Keratinocyte (primary cell): Measurements from ENCODE around the gene FAM193B. TPM values are rescaled to one million over a fixed set of nuclear protein-coding genes. Genes with fewer than 3 reads are reported as not detected.

Experiments used
- DNase-seq: peaks from one replicate; pipeline ENCODE4 v3.0.0-alpha.2; 2011; ENCODE audit warnings: low read depth, missing footprints, low spot score
- FAIRE-seq: peaks from 2 replicates; lab custom pipeline; 2011; peaks lifted over from hg19 to GRCh38; lab: Jason Lieb, UNC
- H2AFZ ChIP-seq: 2 replicates; pipeline ENCODE4 v1.6.0; 2012; ENCODE audit warnings: low read length, control low read depth, inconsistent platforms; ENCODE audit not compliant: control insufficient read depth
- H3K27ac ChIP-seq: 2 replicates; pipeline ENCODE4 v1.5.1; 2011; ENCODE audit warnings: low read length; ENCODE audit not compliant: control insufficient read depth, insufficient read depth
- H3K27me3 ChIP-seq: 3 replicates; pipeline ENCODE4 v1.6.0; 2011; ENCODE audit warnings: low read length; ENCODE audit not compliant: control insufficient read depth, insufficient read depth; ENCODE audit errors: extremely low read depth
- H3K36me3 ChIP-seq, 2 experiments: 2 replicates in 1 of 2; 3 replicates in 1 of 2; pipeline ENCODE4 v1.5.1; 2011; ENCODE audit warnings: low read length in 2 of 2, mild to moderate bottlenecking in 1 of 2; ENCODE audit not compliant: control insufficient read depth in 2 of 2, insufficient read depth in 2 of 2; ENCODE audit errors: extremely low read depth in 1 of 2
- H3K4me1 ChIP-seq: 3 replicates; pipeline ENCODE4 v1.5.1; 2011; ENCODE audit warnings: low read length; ENCODE audit not compliant: control insufficient read depth, insufficient read depth; ENCODE audit errors: extremely low read depth
- H3K4me2 ChIP-seq: 3 replicates; pipeline ENCODE4 v1.6.0; 2011; ENCODE audit warnings: low read depth, low read length; ENCODE audit not compliant: control insufficient read depth, insufficient read depth; ENCODE audit errors: extremely low read depth
- H3K4me3 ChIP-seq, 3 experiments: fragments of 200-600 bp in 1 of 3; sonication (generic) in 1 of 3; 2 replicates in 2 of 3; 3 replicates in 1 of 3; pipeline ENCODE4 v1.5.1; 2011 to 2016; ENCODE audit warnings: low read length in 3 of 3, mild to moderate bottlenecking in 3 of 3, control low read depth in 2 of 3, inconsistent platforms in 1 of 3, low read depth in 1 of 3, mixed read lengths in 1 of 3, mixed run types in 1 of 3, moderate library complexity in 1 of 3; ENCODE audit not compliant: control insufficient read depth in 2 of 3, insufficient read depth in 2 of 3; ENCODE audit errors: extremely low read depth in 1 of 3
- H3K79me2 ChIP-seq: 2 replicates; pipeline ENCODE4 v1.6.0; 2012; ENCODE audit warnings: low read length; ENCODE audit not compliant: control insufficient read depth, insufficient read depth
- H3K9ac ChIP-seq: 3 replicates; pipeline ENCODE4 v1.6.0; 2011; ENCODE audit warnings: low read length; ENCODE audit not compliant: control insufficient read depth, insufficient read depth; ENCODE audit errors: extremely low read depth
- H3K9me1 ChIP-seq: 3 replicates; pipeline ENCODE4 v1.6.0; 2011; ENCODE audit warnings: low read length; ENCODE audit not compliant: control insufficient read depth, insufficient read depth; ENCODE audit errors: extremely low read depth
- H3K9me3 ChIP-seq: 2 replicates; pipeline ENCODE4 v1.5.1; 2012; ENCODE audit warnings: low read depth, low read length; ENCODE audit not compliant: control insufficient read depth
- H4K20me1 ChIP-seq: 3 replicates; pipeline ENCODE4 v1.6.0; 2011; ENCODE audit warnings: low read length; ENCODE audit not compliant: control insufficient read depth, insufficient read depth; ENCODE audit errors: extremely low read depth
- CTCF ChIP-seq, 3 experiments: IDR thresholded peaks in 1 of 3; conservative IDR thresholded peaks in 1 of 3; optimal IDR thresholded peaks in 1 of 3; 2 replicates in 2 of 3; 3 replicates in 1 of 3; pipeline versions ENCODE3 to v1.5.1; 2011; ENCODE audit warnings: low read length in 3 of 3, mild to moderate bottlenecking in 3 of 3, moderate library complexity in 2 of 3, control low read depth in 1 of 3, inconsistent platforms in 1 of 3; ENCODE audit not compliant: insufficient read depth in 2 of 3; ENCODE audit errors: extremely low read depth in 1 of 3
- EZH2 ChIP-seq: IDR thresholded peaks from one replicate; pipeline ENCODE4 v1.6.1; 2012; ENCODE audit warnings: inconsistent platforms, mild to moderate bottlenecking, low read length, moderate library complexity
- dilution Hi-C: fragments of 300-500 bp; cut with MboI; formaldehyde crosslinking; loops from one replicate; pipeline ENCODE4 v1.7.0; 2020; ENCODE audit warnings: low sequenced_read_pairs; ENCODE audit not compliant: extremely low pct_ligation_motif_present
- polyA plus RNA-seq, 5 experiments: library from polyadenylated mRNA; depleted of rRNA in 3 of 5; stranded (reverse) in 3 of 5; stranded (forward) in 1 of 5; unstranded in 1 of 5; fragments of >200 nt; gene quantifications; 1 replicate in 1 of 5; 2 replicates in 3 of 5; 3 replicates in 1 of 5; pipeline versions ENCODE4 v1.2.1 to v1.2.3, GENCODE V29; 2011 to 2012; ENCODE audit warnings: missing spikeins in 2 of 5, low read depth in 1 of 5, low replicate concordance in 1 of 5

Gene FAM193B
- polyA plus RNA-seq, 1 donor (not counting 4 experiments of a cell fraction or from before 2014, with no cell fraction given), result 27.5 TPM

DNA sequence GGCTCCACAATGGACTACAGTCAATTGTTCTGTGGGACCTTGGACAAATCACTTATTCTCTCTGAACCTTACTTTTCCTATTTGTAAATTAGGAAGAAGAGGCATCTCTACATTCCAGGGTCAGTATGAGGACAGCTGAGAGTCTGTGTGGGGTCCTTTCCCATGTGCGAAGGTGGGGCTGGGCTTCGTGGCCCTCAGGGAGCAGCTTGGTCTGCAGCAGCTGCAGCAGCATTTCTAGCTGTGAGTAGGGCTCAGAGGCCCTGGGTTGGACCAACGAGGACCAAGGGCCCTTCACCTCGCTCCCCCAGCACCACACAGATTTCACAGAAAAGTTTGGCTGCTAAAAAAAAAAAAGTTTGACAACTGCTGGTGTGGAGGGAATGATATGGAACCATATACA is 28.2 kb downstream of the FAM193B start:
- H2AFZ ChIP-seq, result no peak overlapping the region
- no peaks in the 10 kb centered on the region for H3K9me3 ChIP-seq
- dilution Hi-C loops, result no loop called here
- no peak overlapping the region for H3K4me3 ChIP-seq
- DNase-seq (no peak), FAIRE-seq (no peak)
- H3K9me1 ChIP-seq, result no peaks in the 10 kb centered on the region
- H3K79me2 ChIP-seq, result no peaks in the 10 kb centered on the region
- peaks cover 58% of the 10 kb centered on the region in 2 experiments for H3K36me3 ChIP-seq
- no peak overlapping the region for H3K4me2 ChIP-seq
- no peak overlapping the region for H3K27ac ChIP-seq
- peaks cover 19% of the 10 kb centered on the region for H3K4me1 ChIP-seq
- no peak overlapping the region for H3K9ac ChIP-seq
- no peak for TF ChIP-seq CTCF (optimal IDR thresholded peaks at IDR 0.05 in 1 of 3, IDR thresholded peaks at IDR 0.05 in 1 of 3, conservative IDR thresholded peaks at IDR 0.05 in 1 of 3; ENCODE audit: extremely low read depth in 1 of 3, insufficient read depth in 2 of 3, low read length in 3 of 3)
- TF ChIP-seq EZH2, result no peak
- H4K20me1 ChIP-seq, result peaks cover 3% of the 10 kb centered on the region
- H3K27me3 ChIP-seq, result no peaks in the 10 kb centered on the region

DNA sequence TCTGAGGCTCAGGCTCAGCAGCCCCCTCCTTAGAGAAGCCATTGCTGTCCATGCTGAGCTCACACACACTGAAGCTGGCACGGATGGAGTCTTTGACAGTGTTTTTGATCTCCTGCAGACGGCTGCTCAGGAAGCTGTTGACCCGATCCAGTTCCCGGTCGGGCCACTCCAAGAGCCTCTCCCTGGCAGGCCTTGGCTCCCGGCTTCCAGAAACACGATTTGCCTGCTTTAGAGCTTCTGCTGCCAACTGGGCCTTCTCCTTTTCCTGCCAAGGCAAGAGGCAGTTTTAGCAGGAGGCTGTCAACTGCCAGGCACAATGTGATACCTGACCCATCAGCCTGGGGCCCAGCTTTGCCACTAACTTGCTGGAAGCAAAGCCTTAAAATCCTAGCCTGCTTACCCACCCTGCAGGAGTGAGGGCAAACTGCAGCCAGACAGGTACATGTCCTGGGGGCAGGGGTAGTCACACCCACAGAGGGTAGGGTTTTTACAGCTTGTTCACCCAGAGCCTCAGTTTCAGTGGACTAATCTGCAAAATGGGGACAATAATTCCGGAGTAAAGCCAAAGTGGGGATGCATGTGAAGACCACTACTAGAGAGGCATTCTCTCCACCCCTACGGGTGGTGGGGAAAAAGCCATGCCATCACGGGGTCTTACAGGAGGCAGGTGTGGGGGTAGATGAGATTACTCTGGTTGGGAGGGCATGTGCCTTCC is 29.3 kb downstream of the FAM193B start:
- no peak overlapping the region for H3K9ac ChIP-seq
- no peaks in the 10 kb centered on the region for H3K9me1 ChIP-seq
- no peak overlapping the region for H3K4me2 ChIP-seq
- no peak overlapping the region for H3K27ac ChIP-seq
- H3K4me3 ChIP-seq, result no peak overlapping the region
- FAIRE-seq (no peak), DNase-seq (no peak)
- TF ChIP-seq CTCF (optimal IDR thresholded peaks at IDR 0.05 in 1 of 3, IDR thresholded peaks at IDR 0.05 in 1 of 3, conservative IDR thresholded peaks at IDR 0.05 in 1 of 3; ENCODE audit: extremely low read depth in 1 of 3, insufficient read depth in 2 of 3, low read length in 3 of 3), result no peak
- TF ChIP-seq EZH2, result no peak
- peaks cover 10% of the 10 kb centered on the region for H3K4me1 ChIP-seq
- no peaks in the 10 kb centered on the region for H3K27me3 ChIP-seq
- H3K79me2 ChIP-seq, result no peaks in the 10 kb centered on the region
- dilution Hi-C loops, result no loop called here
- H2AFZ ChIP-seq, result no peak overlapping the region
- no peaks in the 10 kb centered on the region for H4K20me1 ChIP-seq
- H3K36me3 ChIP-seq, result peaks cover 51 to 54% of the 10 kb centered on the region in 2 experiments
- no peaks in the 10 kb centered on the region for H3K9me3 ChIP-seq
